GM12892 (cell line): ENCODE measurements around the gene WDR20.
"Not testable (repeated sequence)": the region's sequence is repeated elsewhere in the genome, so short reads cannot be mapped to it uniquely, and the experiment has no call there.

Source experiments
- DNase-seq: peaks from one replicate; pipeline ENCODE4 v3.0.0; 2011; ENCODE audit not compliant: insufficient read length
- FAIRE-seq: peaks from 2 replicates; lab custom pipeline; 2011; peaks lifted over from hg19 to GRCh38; lab: Jason Lieb, UNC
- POLR2A ChIP-seq: IDR thresholded peaks from 2 replicates; pipeline ENCODE4 v1.6.1; 2011; ENCODE audit warnings: low read depth, low read length, control low read depth
- POLR2AphosphoS5 ChIP-seq: IDR thresholded peaks from 2 replicates; pipeline ENCODE4 v1.6.1; 2011; ENCODE audit warnings: low read depth, low read length, control low read depth
- TAF1 ChIP-seq: IDR thresholded peaks from 2 replicates; pipeline ENCODE4 v1.6.1; 2011; ENCODE audit warnings: low read depth, mild to moderate bottlenecking, control low read depth, low read length, borderline replicate concordance

Gene WDR20

DNA sequence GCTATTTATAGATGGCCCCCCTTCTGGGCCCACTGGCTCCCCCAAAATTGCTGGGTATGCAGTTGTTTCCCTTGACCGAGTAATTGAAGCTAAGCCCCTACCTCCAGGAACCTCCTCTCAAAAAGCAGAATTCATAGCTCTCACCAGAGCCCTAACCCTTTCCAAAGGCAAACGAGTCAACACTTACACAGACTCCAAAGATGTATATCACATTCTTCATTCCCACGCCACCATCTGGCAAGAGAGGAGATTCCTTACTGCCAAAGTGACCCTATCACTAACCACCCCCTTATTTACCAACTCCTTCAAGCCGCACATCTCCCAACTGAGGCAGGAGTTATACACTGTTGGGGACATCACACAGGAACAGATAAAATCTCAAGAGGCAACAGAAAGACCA is 98.4 kb downstream of the WDR20 start:
- DNase-seq = no peak
- FAIRE-seq = no peak
- no peak for TF ChIP-seq POLR2AphosphoS5
- TF ChIP-seq TAF1 = no peak
- no peak for TF ChIP-seq POLR2A

DNA sequence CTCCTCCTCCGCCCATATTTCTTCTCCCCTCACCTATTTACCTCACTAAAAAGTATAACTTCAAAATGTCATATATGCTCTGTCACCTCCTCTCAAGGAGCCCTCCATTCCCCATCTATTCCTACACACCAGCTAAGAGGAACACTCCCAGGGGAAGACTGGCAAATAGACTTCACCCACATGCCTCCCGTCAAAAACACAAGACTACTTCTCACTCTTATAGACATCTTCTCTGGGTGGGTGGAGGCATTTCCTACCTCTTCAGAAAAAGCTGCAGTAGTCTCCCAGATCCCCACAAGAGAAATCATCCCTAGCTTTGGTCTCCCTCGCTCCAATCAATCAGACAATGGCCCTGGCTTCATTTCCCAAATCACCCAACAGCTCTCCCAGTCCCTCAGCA is 99.1 kb downstream of the WDR20 start:
- TF ChIP-seq POLR2A = no peak
- no peak for TF ChIP-seq TAF1
- TF ChIP-seq POLR2AphosphoS5 = no peak
- FAIRE-seq (no peak), DNase-seq (no peak)

DNA sequence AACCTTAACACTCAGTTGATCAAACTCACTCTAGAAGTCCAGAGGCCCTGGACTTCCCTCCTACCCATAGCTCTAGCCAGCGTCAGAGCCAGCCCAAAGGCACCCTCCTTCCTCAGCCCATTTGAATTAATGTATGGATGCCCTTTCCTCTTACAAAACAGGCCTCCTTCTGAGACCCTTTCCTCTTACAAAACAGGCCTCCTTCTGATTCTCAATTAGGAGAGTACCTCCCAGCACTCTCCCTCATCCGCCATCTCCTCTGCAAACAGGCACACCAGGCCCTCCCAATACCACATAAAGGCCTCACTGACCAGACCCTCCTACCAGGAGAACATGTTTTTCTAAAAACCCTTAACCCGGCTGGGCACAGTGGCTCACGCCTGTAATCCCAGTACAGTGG is 99.5 kb downstream of the WDR20 start:
- TF ChIP-seq TAF1 (no peak), POLR2A (no peak), POLR2AphosphoS5 (no peak)
- FAIRE-seq (no peak), DNase-seq (no peak)

DNA sequence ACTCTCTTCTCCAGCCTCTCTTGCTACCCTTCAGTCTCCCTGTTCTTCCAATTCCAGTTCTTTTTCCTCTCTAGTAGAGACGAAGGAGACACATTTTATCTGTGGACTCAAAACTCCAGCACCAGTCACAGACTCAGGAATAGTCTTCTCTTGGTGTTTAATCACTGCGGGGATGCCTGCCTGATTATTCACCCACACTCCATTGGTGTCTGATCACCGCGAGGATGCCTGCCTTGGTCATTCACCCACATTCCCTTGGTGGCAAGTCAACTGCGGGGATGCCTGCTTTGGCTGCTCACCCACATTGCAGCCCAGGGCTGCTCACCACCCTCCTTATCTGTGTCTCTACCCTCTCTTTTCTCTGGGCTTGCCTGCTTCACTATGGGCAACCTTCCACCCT is 100.8 kb downstream of the WDR20 start:
- DNase-seq, FAIRE-seq: not testable (repeated sequence)

DNA sequence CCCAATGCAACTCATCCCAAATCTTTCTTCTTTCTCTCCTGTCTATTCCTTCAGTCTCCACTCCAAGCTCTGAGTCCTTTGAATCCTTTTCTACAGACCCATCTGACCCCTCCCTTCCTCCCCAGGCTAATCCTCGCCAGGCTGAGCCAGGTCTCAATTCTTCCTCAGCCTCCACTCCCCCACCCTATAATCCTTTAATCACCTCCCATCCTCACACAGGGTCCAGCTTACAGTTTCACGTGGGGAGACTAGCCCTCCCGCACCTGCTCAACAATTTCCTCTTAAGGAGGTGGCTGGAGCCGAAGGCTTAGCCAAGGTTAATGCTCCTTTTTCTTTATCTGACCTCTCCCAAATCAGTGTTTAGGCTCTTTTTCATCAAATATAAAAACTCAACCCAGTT is 101.5 kb downstream of the WDR20 start:
- no peak for DNase-seq
- no peak for FAIRE-seq

DNA sequence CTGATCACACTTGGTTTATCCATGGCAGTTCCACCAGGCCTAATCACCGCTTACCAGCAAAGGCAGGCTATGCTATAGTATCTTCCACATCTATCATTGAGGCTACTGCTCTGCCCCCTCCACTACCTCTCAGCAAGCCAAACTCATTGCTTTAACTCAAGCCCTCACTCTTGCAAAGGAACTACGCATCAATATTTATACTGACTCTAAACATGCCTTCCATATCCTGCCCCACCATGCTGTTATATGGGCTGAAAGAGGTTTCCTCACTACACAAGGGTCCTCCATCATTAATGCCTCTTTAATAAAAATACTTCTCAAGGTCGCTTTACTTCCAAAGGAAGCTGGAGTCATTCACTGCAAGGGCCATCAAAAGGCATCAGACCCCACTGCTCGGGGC is 104.1 kb downstream of the WDR20 start:
- not testable (repeated sequence) for FAIRE-seq, DNase-seq

More for the DNA sequence above, 101.5 kb downstream of the WDR20 start:
- no peak for TF ChIP-seq POLR2A
- TF ChIP-seq POLR2AphosphoS5 = no peak
- TF ChIP-seq TAF1 = no peak

DNA sequence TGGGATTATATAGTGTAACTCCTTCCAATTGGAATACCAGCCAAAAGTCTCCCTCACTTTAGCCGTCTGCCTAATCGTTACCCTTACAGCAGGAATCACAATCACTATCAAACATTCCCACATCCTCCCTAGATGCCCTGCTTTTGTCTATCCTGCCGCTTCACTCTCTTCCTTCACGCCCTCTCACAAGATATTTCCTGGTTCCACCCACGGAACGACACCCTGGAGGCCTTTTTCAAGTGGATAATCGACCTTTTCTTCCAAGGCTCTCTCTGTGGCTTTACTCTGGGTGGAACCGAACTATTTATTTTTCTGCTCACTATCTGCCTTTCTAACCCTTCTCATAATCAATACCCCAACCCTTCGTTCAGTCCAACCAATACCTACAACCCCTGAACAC is 106.4 kb downstream of the WDR20 start:
- no peak for FAIRE-seq
- no peak for DNase-seq
- TF ChIP-seq POLR2A (no peak), POLR2AphosphoS5 (no peak), TAF1 (no peak)

DNA sequence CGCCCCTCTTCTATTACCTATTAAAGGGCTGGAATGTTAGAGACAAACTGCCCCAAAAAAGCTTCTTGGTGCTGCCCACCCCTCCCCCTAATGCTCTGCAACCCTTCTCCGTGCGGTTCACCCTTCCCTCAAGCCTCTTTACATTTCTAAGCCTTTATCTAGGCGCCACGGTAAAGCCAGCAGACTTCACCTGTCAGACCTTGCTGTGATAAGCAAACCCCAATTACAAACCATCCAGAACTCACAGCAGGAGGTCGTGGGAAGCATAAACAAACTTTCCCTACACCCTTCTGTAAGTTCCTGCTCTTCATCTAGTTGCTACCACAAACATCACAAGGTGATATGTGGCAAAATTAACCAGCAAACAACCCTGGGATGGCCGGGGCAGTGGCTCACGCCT is 108.4 kb downstream of the WDR20 start:
- no peak for TF ChIP-seq POLR2A
- TF ChIP-seq POLR2AphosphoS5 = no peak
- TF ChIP-seq TAF1 = no peak
- FAIRE-seq (no peak), DNase-seq (no peak)

DNA sequence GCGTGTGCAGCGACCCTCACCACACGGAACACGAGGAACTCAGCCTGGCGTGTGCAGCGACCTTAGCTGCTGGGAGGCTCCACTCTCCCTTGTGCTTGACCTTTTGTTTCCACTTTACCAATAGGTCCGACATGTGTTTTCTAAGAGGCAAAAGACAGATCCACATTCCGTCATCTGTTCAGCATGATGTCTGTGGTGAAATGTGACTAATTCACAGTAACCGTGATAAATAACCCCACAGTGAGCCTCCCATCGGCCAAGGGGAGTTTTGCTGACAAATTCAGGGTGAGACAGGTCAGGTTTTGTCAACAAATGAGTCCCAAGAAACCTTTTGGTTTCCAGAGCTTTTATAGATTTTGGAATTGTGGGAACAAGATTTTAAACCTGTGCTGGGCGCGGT is 109.3 kb downstream of the WDR20 start:
- no peak for TF ChIP-seq TAF1
- no peak for TF ChIP-seq POLR2A
- TF ChIP-seq POLR2AphosphoS5 = no peak
- DNase-seq = no peak
- no peak for FAIRE-seq

DNA sequence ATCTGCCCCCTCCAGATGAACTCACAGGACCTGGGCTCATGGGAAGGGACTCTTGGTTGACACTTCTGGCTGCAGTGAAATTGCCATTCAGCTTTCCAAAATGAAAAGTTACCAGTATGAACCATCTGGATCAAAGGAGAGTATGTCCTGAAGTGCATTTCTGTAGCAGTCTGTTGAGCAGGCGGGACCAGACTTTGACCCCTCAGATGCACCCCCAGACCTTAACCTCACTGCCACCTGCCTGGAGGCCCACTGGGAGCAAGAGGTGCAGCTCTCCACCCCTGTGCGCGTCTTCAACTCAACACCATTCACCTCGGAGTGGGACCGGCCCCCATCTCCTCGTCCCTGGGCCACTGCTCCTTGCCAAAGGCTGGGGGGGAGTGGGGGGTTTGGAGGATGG is 110.3 kb downstream of the WDR20 start:
- TF ChIP-seq TAF1 = no peak
- TF ChIP-seq POLR2AphosphoS5 = no peak
- FAIRE-seq = no peak

DNA sequence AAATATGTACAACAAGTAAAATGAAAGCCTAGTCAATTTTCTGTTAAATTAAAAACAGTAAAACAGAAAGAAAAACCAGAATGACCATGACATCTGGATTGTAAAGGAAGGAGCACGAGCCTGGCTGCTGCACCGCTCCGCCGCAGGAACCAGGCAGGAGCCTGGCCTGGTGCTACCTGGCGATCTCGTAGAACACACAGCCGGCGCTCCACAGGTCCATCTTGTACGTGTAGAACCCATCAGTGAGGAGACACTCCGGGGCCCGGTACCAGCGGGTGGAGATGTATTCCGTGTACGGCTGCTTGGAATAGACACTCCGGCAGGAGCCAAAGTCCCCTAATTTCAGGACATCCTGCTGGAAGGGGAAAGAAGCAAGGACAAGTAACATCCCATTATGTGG is 110.9 kb downstream of the WDR20 start:
- no peak for TF ChIP-seq POLR2A
- TF ChIP-seq TAF1 = no peak
- TF ChIP-seq POLR2AphosphoS5 = no peak
- no peak for FAIRE-seq
- no peak for DNase-seq

More for the DNA sequence above, 110.3 kb downstream of the WDR20 start:
- no peak for DNase-seq

DNA sequence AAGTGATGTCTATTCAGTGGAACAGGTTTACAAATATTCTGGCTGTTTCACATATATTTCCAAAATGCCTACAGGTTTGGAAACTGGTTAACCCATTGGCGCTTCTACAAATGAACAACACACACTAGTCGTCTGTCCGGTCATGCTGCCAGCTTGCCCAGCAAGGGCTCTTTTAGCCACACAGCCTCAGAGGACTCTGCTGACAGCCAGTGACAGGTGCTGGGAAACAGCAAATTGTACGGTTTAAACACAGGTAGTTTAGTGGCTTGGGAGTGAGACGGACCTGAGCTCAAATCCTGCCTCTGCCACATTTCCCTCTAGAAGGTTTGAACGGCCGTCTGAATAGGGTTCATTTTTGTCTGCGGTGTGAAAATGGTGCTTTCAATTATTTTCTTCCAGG is 111.5 kb downstream of the WDR20 start:
- no peak for FAIRE-seq
- TF ChIP-seq POLR2AphosphoS5 = no peak
- TF ChIP-seq POLR2A = no peak
- TF ChIP-seq TAF1 = no peak
- no peak for DNase-seq
